ENCODE results near the gene ST6GALNAC2. TPM values are rescaled to one million over a fixed set of nuclear protein-coding genes. Genes with fewer than 3 reads are reported as not detected.
A peak's percentile ranks its signal among the peaks of the same experiment; 100 is the strongest.

The ST6GALNAC2 gene
- total and polyA plus RNA-seq, 12 donors: 0.50 to 37.8 (median 5.6) TPM

DNA sequence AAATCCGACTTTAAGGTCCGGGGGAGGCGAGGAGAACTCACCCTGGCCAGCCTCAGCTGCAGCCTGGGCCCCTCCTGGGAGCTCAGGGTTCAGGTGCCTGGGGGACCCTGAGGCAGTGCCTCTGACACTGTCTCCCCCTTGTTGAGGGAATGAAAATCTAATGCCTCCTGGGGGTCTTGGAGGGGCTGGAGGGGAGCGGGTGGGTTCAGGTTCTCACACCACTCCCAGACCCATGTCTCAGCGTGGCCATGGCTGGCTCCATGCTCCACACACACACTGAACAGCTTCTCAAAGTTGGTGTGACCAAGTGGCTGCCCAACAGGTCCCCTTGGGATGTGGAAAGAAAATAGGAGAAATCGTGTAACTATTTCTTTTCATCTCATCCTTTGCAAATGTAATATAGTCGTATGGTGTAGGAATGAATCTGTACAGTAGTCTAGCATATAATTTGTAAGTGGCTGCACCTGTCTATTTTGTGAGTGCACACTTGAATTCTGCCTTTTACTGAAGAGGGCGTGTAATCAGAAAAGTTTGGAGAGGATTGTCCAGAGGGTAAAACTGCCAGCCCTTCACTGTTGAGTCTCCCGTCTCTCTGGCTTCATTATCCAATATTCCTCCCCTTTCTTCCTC is 46.6 kb downstream of the ST6GALNAC2 start:
- DNase-seq: no peak
- Histone ChIP-seq H3K4me1 (replicated peaks in 1 of 2) (peaks cover 10 to 40% of the 10 kb centered on the region in 2 donors), H3K36me3 (replicated peaks in 1 of 2) (no peaks in the 10 kb centered on the region), H3K4me3 (no peak overlapping the region), H3K27ac (peak overlapping the region in 1 of 5 donors; percentile 64), H3K9me3 (replicated peaks in 1 of 3) (no peaks in the 10 kb centered on the region), H3K27me3 (peaks cover 9% of the 10 kb centered on the region)
- TF ChIP-seq, protein P1, sequence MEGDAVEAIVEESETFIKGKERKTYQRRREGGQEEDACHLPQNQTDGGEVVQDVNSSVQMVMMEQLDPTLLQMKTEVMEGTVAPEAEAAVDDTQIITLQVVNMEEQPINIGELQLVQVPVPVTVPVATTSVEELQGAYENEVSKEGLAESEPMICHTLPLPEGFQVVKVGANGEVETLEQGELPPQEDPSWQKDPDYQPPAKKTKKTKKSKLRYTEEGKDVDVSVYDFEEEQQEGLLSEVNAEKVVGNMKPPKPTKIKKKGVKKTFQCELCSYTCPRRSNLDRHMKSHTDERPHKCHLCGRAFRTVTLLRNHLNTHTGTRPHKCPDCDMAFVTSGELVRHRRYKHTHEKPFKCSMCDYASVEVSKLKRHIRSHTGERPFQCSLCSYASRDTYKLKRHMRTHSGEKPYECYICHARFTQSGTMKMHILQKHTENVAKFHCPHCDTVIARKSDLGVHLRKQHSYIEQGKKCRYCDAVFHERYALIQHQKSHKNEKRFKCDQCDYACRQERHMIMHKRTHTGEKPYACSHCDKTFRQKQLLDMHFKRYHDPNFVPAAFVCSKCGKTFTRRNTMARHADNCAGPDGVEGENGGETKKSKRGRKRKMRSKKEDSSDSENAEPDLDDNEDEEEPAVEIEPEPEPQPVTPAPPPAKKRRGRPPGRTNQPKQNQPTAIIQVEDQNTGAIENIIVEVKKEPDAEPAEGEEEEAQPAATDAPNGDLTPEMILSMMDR (IDR thresholded peaks at IDR 0.05): no peak
- no peak for TF ChIP-seq POLR2A (IDR thresholded peaks at IDR 0.05)
- intact Hi-C loops (cut with DNase I): no loop called here
- 84 to 91% (median 88%) methylated on average over 5 to 9 of the region's 9 CpGs for WGBS, 4 donors

DNA sequence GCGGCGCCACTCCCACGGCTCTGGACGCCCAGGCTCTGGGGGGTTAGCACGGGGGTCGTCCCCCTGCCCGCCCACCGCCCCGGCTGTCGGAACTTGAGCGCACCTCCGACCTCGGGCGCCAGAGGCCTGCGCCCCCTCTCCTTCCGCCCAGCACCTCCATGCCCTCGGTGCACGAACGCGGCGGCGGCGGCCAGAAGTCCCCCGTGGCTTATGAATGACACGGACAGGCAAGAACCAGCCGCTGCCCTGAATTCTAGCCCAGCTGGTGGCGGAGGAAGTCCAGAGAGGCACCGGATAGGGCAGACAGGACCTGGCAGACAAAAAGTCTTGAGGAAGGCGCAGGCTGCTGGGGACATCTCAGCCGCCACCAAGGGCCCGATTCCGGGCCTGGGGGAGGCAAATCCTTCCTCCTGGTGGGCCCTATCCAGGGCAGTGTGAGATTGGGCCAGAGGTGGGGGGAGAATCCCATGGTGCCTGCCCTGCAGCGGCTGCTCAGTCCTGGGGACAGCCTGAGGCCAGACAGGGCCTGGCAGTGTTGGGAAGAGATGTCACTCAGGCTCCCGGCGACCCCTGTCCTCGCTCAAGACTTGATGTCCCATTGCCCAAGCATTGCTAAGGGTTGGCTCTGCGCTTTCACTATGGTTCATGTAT is 47.3 kb downstream of the ST6GALNAC2 start:
- H3K4me3 ChIP-seq: peak overlapping the region in 2 of 4 donors; percentile 4 to 47
- peaks cover 9% of the 10 kb centered on the region for H3K27me3 ChIP-seq
- DNase-seq: peak in 2 of 7 donors; percentile 25 to 70
- intact Hi-C loops (cut with DNase I): no loop called here
- H3K27ac ChIP-seq: peak overlapping the region in 2 of 5 donors; percentile 60 to 64
- peaks cover 4 to 33% of the 10 kb centered on the region in 2 donors for H3K4me1 ChIP-seq (replicated peaks in 1 of 2)
- WGBS, 4 donors: 37 to 45% (median 41%) methylated on average over 21 to 37 of the region's 37 CpGs
- no peaks in the 10 kb centered on the region for H3K36me3 ChIP-seq (replicated peaks in 1 of 2)
- no peak for TF ChIP-seq POLR2A (IDR thresholded peaks at IDR 0.05)
- TF ChIP-seq, protein P1 (IDR thresholded peaks at IDR 0.05): no peak
- H3K9me3 ChIP-seq (replicated peaks in 1 of 3): no peaks in the 10 kb centered on the region

DNA sequence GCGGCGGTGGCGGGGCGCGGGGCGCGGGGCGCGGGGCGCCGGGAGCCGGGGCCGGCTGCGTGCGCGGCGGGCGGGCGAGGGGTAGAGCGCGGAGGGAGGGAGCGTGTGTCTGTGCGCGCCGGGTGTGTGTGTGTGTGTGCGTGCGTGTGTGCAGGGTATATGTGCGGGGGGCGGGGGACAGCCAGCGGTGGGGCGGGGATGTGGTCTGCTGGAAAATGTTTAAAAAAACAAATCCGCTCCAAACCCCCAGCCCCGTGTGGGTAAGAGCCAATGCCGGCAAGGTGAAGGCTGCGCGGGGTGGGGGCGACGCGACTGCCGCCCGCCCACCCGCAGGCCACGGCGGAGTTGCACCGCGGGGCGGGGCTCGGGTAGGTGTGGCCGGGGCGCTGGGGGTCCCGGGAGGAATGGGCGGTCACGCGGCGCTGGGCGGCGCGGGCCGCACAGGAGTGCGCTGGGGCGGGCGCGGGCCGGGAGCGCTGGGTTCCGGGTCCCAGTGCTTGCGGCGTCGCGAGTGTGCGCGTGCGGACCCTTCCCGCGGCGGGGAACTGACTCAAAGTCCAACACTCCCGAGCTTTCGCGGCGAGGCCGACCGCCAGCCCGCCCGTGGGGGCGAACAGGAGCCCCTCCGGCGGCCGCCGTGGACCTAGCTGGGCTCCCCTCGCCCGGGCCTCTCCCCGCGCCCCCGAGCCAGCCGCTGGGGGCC is 47.9 kb downstream of the ST6GALNAC2 start, which contains the start of gene CYGB:
TSS of gene CYGB (minus strand) at position 132 of the 703 bp plus-strand sequence. CDS start 167 bp downstream, outside the sequence.
- Histone ChIP-seq H3K9me3 (replicated peaks in 1 of 3) (no peaks in the 10 kb centered on the region), H3K4me1 (replicated peaks in 1 of 2) (peaks cover 4 to 27% of the 10 kb centered on the region in 2 donors), H3K4me3 (peak within 1 kb of the TSS in 2 of 4 donors; percentile 4 to 47), H3K27me3 (peaks cover 9% of the 10 kb centered on the region), H3K36me3 (replicated peaks in 1 of 2) (no peaks in the 10 kb centered on the region), H3K27ac (peak within 1 kb of the TSS in 2 of 5 donors; percentile 60 to 71)
- no peak for TF ChIP-seq POLR2A (IDR thresholded peaks at IDR 0.05)
- TF ChIP-seq, protein P1 (IDR thresholded peaks at IDR 0.05): no peak
- 0 to 17% (median 3%) methylated on average over 5 to 95 of the region's 95 CpGs for WGBS, 4 donors
- intact Hi-C loops (cut with DNase I): no loop called here
- DNase-seq: peak in 1 of 7 donors; percentile 26

GRCh38 chr17:76537288-76537577 is 48.4 kb downstream of the ST6GALNAC2 start:
- Histone ChIP-seq H3K36me3 (replicated peaks in 1 of 2) (no peaks in the 10 kb centered on the region), H3K27ac (peak overlapping the region in 2 of 5 donors; percentile 60 to 71), H3K4me1 (replicated peaks in 1 of 2) (peaks cover 4 to 22% of the 10 kb centered on the region in 2 donors), H3K4me3 (peak overlapping the region in 1 of 4 donors; percentile 47), H3K27me3 (peaks cover 9% of the 10 kb centered on the region), H3K9me3 (replicated peaks in 1 of 3) (no peaks in the 10 kb centered on the region)
- peak in 1 of 7 donors; percentile 44 for DNase-seq
- TF ChIP-seq, protein P1 (IDR thresholded peaks at IDR 0.05): no peak
- TF ChIP-seq POLR2A (IDR thresholded peaks at IDR 0.05): no peak
- intact Hi-C loops (cut with DNase I): no loop called here
- WGBS, 4 donors: 4 to 8% (median 6%) methylated on average over 10 to 26 of the region's 26 CpGs

Data from adrenal gland (tissue), 12 donors.